ENCODE results near the gene GPX1. TPM values are rescaled to one million over a fixed set of nuclear protein-coding genes. Genes with fewer than 3 reads are reported as not detected.

GPX1 gene
- total and polyA plus RNA-seq, 9 donors: 28.1 to 207 (median 152) TPM

GRCh38 chr3:49327485-49327884, 30.7 kb downstream of the GPX1 start:
- no peak for DNase-seq
- intact Hi-C loops (cut with DNase I): no loop called here
- no peak overlapping the region for H3K27ac ChIP-seq
- H3K4me3 ChIP-seq: no peak overlapping the region
- H3K4me1 ChIP-seq (ENCODE audit: insufficient read depth): no peaks in the 10 kb centered on the region
- H3K36me3 ChIP-seq: no peaks in the 10 kb centered on the region
- TF ChIP-seq CTCF (IDR thresholded peaks at IDR 0.05): no peak
- no peak for TF ChIP-seq EP300 (IDR thresholded peaks at IDR 0.05)
- no peak for TF ChIP-seq POLR2A (IDR thresholded peaks at IDR 0.05)
- H3K27me3 ChIP-seq: no peaks in the 10 kb centered on the region
- WGBS, 3 donors: 79 to 85% (median 79%) methylated on average over 7 of the region's 7 CpGs
- no peaks in the 10 kb centered on the region for H3K9me3 ChIP-seq

- Histone ChIP-seq H3K4me3 (no peak overlapping the region), H3K36me3 (no peaks in the 10 kb centered on the region), H3K27me3 (no peaks in the 10 kb centered on the region), H3K4me1 (ENCODE audit: insufficient read depth) (no peaks in the 10 kb centered on the region), H3K9me3 (no peaks in the 10 kb centered on the region), H3K27ac (no peak overlapping the region)
- DNase-seq: no peak
- 91 to 94% (median 93%) methylated on average over 7 of the region's 7 CpGs for WGBS, 3 donors
- TF ChIP-seq CTCF (IDR thresholded peaks at IDR 0.05) (no peak), EP300 (IDR thresholded peaks at IDR 0.05) (no peak), POLR2A (IDR thresholded peaks at IDR 0.05) (no peak)
- intact Hi-C loops (cut with DNase I): no loop called here
Observed at GRCh38 chr3:49324768-49325167, 33.4 kb downstream of the GPX1 start.

- H3K4me3 ChIP-seq: no peak overlapping the region
- no peaks in the 10 kb centered on the region for H3K4me1 ChIP-seq (ENCODE audit: insufficient read depth)
- TF ChIP-seq EP300 (IDR thresholded peaks at IDR 0.05): no peak
- H3K36me3 ChIP-seq: no peaks in the 10 kb centered on the region
- intact Hi-C loops (cut with DNase I): no loop called here
- H3K27me3 ChIP-seq: no peaks in the 10 kb centered on the region
- DNase-seq: no peak
- H3K9me3 ChIP-seq: no peaks in the 10 kb centered on the region
- WGBS, 3 donors: 80 to 89% (median 88%) methylated on average over 16 of the region's 16 CpGs
- H3K27ac ChIP-seq: no peak overlapping the region
Observed at GRCh38 chr3:49316696-49317457, 41.3 kb downstream of the GPX1 start.

GRCh38 chr3:49313896-49314688, 44.1 kb downstream of the GPX1 start:
- no peaks in the 10 kb centered on the region for H3K27me3 ChIP-seq
- H3K4me1 ChIP-seq (ENCODE audit: insufficient read depth): no peaks in the 10 kb centered on the region
- WGBS, 3 donors: 88 to 94% (median 91%) methylated on average over 1 of the region's 1 CpG
- H3K4me3 ChIP-seq: no peak overlapping the region
- H3K36me3 ChIP-seq: no peaks in the 10 kb centered on the region
- no peak overlapping the region for H3K27ac ChIP-seq
- DNase-seq: no peak
- TF ChIP-seq EP300 (IDR thresholded peaks at IDR 0.05) (no peak), CTCF (IDR thresholded peaks at IDR 0.05) (no peak), POLR2A (IDR thresholded peaks at IDR 0.05) (no peak)
- no peaks in the 10 kb centered on the region for H3K9me3 ChIP-seq
- intact Hi-C loops (cut with DNase I): no loop called here

GRCh38 chr3:49311283-49311682, 46.9 kb downstream of the GPX1 start:
- Histone ChIP-seq H3K4me3 (no peak overlapping the region), H3K27me3 (no peaks in the 10 kb centered on the region), H3K4me1 (ENCODE audit: insufficient read depth) (no peaks in the 10 kb centered on the region), H3K27ac (no peak overlapping the region), H3K9me3 (no peaks in the 10 kb centered on the region), H3K36me3 (no peaks in the 10 kb centered on the region)
- TF ChIP-seq CTCF (IDR thresholded peaks at IDR 0.05) (no peak), EP300 (IDR thresholded peaks at IDR 0.05) (no peak), POLR2A (IDR thresholded peaks at IDR 0.05) (no peak)
- intact Hi-C loops (cut with DNase I): no loop called here
- WGBS, 3 donors: 86 to 94% (median 90%) methylated on average over 3 of the region's 3 CpGs
- no peak for DNase-seq
